ENCODE data around the gene KIF1C.
"Not testable (repeated sequence)": the region's sequence is repeated elsewhere in the genome, so short reads cannot be mapped to it uniquely, and the experiment has no call there.

The KIF1C gene

DNA sequence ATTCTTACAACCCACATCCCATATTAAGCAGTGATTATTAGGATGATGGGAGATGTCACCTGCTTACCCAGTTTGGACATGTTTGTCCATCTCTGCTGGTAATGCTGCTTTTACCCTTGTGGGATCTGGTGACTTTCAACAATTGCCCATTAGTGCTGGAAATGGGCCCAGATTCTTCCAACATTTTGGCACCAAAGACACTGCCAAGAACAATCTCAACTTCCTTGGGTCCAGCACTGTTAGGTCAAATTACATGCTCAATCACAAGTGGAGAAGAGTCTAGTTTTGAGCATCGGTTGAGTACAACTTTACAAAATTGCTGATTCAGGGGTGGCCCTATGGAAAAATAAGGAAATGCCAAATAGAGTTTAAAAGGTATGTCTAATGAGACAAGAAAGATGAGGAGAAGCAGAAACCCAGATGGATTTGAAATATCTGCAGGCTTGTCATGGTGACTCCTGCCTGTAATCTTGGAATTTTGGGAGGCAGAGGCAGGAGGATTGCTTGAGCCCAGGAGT is 67.5 kb downstream of the KIF1C start:
- Mint-ChIP-seq H3K27me3 (no peaks in the 10 kb centered on the region), H3K27ac (no peak overlapping the region), H3K36me3 (peaks cover 4% of the 10 kb centered on the region), H3K9me3 (no peaks in the 10 kb centered on the region), H3K4me3 (no peak overlapping the region), H3K4me1 (peaks cover 7% of the 10 kb centered on the region)
- CTCF ChIA-PET = interaction anchor here (0.6 to 1.1 kb wide), 2 partner anchors 45 to 87 kb away, joined by 3 to 4 read pairs; no protein-coding TSS in a partner anchor
- no peak for DNase-seq

DNA sequence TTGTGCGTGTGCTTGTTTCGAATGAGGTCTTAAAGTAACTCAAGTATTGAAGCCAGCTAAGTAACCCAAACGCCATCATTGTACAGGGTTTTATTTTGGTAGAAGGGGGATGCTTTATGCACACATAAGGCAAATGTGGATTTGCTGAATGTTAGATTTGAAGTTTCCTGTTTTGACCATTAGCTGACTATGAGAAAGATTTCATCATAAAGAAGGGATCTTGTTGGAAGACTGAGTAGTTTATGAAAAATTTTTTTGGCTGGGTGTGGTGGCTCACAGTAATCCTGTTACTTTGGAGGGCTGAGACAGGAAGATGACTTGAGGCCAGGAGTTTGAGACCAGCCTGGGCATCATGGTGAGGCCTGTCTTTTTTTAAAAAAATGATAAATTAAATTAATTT is 70.5 kb downstream of the KIF1C start:
- no peak for DNase-seq
- Mint-ChIP-seq H3K9me3 (no peaks in the 10 kb centered on the region), H3K36me3 (peaks cover 4% of the 10 kb centered on the region), H3K27me3 (no peaks in the 10 kb centered on the region), H3K27ac (no peak overlapping the region), H3K4me3 (no peak overlapping the region), H3K4me1 (peaks cover under 1% of the 10 kb centered on the region)
- CTCF ChIA-PET = interaction anchor here (1.6 kb wide), 1 partner anchor 37 kb away, joined by 4 read pairs; no protein-coding TSS in a partner anchor

DNA sequence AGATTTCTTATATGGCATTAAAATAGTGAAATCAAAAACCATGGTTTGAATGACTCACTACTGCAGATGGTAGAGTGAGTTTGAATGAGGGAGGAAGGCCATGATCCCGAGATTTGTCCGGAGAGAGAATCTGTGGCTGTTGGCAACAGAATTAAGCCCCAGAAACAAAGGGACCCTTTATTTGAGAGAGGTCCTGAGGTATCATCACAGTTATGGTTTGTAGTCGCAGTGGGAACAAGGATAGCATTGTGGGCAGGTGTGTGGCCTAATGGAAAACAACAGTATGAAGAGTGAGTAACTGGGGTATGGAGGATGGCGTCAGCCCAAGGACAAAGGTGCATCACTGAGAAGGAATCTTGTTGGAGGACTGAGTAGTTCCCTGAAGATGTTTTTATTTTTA is 72.0 kb downstream of the KIF1C start:
- no peaks in the 10 kb centered on the region for H3K9me3 Mint-ChIP-seq
- H3K27ac Mint-ChIP-seq = no peak overlapping the region
- peaks cover 4% of the 10 kb centered on the region for H3K36me3 Mint-ChIP-seq
- H3K27me3 Mint-ChIP-seq = no peaks in the 10 kb centered on the region
- CTCF ChIA-PET = no interaction called here
- H3K4me1 Mint-ChIP-seq = no peaks in the 10 kb centered on the region
- H3K4me3 Mint-ChIP-seq = no peak overlapping the region
- no peak for DNase-seq

DNA sequence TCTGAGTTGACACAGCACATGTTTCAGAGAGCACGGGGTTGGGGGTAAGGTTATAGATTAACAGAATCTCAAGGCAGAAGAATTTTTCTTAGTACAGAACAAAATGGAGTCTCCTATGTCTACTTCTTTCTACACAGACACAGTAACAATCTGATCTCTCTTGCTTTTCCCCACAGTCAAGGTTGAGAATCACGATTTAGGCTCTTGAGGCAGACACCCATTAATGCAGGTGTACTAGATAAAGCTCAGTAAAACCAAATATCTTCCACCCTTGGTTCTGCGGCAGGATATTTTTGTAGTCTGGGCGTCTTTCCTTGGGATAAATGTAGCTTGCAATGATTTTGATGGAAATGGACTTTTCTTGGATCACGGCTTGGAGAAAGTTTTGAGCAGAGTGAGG is 77.7 kb downstream of the KIF1C start:
- H3K9me3 Mint-ChIP-seq, H3K27me3 Mint-ChIP-seq, H3K4me3 Mint-ChIP-seq, DNase-seq, H3K27ac Mint-ChIP-seq, CTCF ChIA-PET: not testable (repeated sequence)
- H3K4me1 Mint-ChIP-seq = peaks cover 19% of the 10 kb centered on the region
- H3K36me3 Mint-ChIP-seq = peaks cover 12% of the 10 kb centered on the region

DNA sequence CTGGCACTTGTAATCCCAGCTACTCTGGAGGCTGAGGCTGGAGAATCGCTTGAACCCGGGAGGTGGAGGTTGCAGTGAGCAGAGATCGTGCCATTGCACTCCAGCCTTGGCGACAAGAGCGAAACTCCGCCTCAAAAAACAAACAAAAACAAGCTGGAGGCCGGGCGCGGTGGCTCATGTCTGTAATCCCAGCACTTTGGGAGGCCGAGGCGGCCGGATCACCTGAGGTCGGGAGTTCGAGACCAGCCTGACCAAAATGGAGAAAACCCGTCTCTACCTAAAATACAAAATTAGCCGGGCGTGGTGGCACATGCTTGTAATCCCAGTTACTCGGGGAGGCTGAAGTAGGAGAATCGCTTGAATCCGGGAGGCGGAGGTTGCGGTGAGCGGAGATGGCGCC is 79.5 kb downstream of the KIF1C start:
- Mint-ChIP-seq H3K36me3 (peaks cover 19% of the 10 kb centered on the region), H3K9me3 (peaks cover 12% of the 10 kb centered on the region), H3K4me3 (peak overlapping the region; percentile 88), H3K4me1 (peaks cover 23% of the 10 kb centered on the region)
- DNase-seq, CTCF ChIA-PET, H3K27ac Mint-ChIP-seq, H3K27me3 Mint-ChIP-seq: not testable (repeated sequence)

DNA sequence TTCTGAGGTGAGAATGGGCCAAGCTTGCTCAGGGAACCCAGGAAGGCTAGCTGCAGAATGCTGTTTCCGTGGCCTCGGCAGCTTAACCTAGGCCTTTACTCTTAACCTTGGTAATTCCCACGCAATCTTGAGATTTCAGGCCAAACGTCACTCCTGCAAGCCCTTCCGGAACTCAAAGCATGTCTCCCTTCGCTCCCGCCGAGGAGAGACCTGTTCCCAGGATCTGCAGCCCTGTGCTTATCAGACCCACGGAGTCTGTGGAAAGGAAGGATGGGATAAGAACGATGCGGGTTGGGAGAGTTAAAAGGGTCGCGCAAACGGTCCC is 80.0 kb downstream of the KIF1C start:
- Mint-ChIP-seq H3K4me3 (peak overlapping the region; percentile 88), H3K36me3 (peaks cover 22% of the 10 kb centered on the region), H3K9me3 (peaks cover 15% of the 10 kb centered on the region), H3K27ac (peak overlapping the region; percentile 85), H3K27me3 (peaks cover 8% of the 10 kb centered on the region), H3K4me1 (peaks cover 23% of the 10 kb centered on the region)
- CTCF ChIA-PET = interaction anchor here (1.1 kb wide), 1 partner anchor 35 kb away, joined by 4 read pairs; no protein-coding TSS in a partner anchor
- DNase-seq = no peak

Data from activated naive CD4-positive, alpha-beta T cell treated with anti-CD3 and anti-CD28 coated beads, Interleukin-2, amount 10 ng/mL, durations not matched to agents 7 days and 5 days (primary cell).